ENCODE results near the gene NAT10.

NAT10 gene

DNA sequence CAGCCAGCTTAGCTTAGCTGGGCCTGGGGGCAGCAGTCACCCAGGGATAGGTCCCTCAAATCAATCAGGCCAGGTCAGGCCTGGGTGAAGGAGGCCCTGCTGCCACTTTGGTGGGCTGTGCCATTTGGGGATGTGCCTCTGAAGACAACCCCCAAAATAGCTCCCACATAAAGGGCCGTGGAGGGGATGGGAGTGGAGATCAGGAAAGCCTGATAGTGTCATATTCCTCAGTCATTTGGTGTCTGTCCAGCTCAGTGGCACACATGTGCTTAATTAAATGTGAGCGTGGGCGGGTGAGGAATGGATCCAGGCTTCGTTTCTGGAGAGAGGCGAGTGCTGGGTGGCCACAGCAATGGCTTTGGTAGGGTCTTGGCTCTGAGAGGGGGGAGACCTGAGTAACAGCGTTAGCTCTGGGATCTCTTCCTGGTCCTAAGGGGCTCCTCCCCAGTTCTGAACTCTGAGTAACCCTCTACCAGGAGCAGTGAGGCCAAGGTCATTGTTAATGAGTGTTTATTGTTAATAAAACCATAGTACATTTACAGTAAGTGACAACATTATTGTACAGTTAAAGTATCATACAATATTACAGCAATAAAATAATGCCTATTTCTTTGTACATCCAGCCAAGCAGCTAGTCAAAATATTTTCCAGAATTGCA, 45.2 kb downstream of the NAT10 start:
- DNase-seq, result no peak

DNA sequence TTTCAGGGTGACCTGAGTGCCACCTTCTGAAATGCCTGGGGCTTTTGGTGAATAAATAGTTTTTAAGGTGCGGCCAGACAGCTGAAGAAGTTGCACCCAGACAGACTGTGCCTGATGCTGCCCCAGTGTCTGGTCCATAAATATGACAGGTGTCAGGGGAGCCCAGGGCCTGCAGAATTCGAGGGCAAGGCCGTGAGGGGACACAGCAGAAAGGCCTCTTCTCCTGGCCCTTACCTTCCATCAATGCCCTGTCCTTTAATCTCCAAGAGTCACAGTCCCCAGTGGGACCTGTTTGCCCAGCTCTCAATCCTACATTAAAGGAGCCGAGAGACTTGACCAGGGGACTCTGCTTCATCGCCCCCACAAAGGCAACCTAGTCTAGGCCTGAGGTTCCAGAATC, 45.7 kb downstream of the NAT10 start:
- DNase-seq, result no peak

DNA sequence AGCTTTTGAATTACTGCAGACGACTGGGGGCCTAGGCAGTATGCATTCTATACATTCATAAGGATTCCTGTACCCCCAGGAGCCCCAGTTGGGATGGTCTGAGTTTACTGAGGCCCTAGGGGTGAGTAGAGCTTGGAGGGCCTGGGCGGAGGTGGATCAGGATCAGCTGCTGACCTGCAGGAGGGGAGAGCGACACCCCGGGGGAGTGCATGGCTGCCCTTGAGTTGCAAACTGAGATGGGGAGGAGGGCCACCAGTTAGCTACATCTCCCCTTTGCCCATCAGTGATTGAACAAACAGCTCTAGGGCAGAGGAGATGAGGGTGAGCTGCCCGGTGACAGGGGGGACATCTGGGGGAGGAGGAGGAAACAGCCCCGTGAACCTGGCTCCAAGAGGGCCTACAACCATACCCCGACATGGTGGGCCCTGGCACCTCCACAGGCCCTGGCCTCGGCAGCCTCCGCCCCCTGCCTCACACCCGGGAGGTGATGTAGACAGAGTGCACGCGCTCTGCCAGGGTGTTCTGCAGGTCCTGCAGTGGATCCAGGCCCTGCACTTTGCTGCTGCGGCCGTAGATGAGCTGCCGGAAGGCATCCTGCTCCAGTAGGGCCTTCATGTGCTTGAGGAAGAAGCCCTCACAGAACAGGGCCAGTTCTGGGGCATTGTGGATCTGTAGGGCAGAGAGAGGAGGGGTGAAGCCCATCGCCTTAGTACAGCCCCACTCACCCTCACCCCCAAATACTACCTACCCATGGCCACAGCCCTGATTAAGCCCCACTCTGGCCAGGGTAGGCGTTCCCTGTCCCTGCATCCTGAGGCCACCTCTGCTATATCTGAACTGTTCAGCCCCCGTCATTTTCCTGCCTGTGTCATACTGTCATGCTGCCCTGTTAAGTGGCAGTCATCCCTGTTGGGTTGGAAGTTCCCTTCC, 46.8 kb downstream of the NAT10 start:
- DNase-seq, result no peak

DNA sequence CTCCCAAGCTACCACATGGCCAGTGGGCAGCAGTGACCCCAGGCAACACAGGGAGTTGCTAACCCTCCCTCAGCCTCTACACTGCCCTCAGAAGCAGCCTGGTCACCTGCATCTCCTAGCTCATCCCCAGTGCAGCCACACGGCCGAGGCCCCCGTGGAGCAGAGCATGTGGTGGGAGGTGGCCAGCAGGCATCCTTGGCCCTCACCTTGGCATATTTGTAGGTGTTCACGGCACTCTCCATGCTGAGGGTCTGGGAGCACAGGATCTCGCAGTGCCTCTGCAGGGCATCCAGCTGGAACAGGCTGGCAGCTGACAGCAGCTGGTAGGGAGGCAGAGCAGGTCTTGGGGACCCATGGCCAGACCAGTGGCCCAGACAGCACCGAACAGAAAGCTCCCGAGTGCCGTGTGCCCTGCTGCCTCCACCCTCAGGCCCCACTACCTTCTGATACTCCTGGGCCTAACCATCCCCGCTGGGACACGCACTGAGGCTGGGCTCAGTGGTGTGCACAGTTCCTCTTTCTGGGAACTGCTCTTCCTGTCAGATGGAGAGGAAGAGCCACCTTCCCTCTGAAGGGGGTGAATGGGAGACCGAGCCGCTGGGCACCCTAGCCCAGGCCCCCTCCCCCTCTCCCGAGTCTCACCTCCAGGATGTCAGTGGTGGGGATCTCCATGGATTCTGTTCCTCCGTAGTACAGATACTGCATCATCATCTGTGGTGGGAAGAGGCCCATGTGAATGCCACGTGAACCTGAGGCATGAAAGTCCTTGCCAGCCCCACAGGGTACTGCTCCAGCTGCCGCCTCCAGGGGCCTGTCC, 48.8 kb downstream of the NAT10 start:
- no peak for DNase-seq

DNA sequence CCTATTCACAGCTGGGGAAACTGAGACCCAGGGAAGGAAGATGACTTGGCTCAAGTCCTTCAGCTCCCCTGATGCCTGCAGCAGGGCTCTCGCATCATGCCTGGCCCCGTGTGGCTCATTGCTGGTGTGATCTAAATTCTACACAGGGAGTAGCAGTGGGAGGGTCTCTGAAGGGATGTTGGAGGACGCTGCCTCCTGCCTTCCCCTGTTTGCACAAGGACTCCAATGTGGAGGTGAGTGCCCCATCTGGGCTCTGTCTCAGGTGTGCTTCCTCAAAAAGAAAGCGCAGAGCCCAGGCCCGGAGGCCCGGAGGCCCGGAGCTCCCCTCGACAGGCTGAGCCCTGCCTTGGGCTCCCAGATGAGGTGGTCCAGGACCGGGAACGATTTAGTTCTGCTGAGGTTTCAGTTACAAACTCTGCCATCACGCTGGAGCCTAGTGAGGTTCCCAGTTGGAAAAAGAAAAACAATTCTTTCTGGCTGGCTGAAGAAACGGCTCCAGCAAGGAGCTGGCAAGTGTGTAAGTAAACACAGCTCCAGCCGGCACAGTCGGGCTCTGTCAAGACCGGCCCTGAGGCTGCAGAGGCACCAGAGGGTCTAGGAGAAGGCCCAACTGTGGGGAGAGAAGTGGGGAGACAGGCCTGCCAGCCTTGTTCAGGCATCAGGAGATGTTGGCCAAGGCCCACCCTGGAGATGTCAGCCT, 49.8 kb downstream of the NAT10 start:
- no peak for DNase-seq

DNA sequence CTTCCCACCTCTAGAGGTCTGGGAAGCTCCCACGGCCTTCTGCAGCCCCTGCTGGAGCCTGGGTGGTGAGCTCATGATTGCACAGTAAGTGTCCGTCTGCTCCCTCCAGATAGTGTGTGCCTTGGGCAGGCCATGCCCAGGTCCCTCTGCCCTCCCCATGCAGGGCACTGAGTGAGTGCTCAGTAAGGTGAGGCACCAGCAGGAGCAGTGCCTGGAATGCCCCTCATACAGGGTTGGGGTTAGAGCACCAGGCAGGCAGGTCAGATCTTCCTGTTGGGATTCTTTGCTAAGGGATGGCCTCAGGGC, 50.3 kb downstream of the NAT10 start:
- no peak for DNase-seq

DNA sequence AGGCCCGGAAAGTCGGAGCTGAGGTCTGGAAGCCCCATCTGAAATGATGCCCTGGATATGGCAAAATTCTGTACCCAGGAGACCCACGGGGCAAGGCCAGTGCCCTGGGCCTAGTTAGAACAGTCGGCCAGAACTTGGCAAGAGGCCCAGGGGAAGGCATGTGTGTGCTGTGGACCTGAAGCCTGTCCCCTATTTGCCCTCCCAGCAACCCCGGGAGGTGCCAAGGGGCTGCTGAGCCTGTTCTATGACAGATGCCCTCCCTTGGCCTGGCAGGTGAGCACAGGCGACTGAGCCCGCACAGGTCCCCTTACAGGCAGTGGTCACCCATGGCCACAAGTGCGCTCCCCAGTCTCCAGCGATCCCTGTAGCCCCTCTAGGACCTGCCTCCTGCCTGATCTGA, 51.7 kb downstream of the NAT10 start:
- DNase-seq, result no peak

DNA sequence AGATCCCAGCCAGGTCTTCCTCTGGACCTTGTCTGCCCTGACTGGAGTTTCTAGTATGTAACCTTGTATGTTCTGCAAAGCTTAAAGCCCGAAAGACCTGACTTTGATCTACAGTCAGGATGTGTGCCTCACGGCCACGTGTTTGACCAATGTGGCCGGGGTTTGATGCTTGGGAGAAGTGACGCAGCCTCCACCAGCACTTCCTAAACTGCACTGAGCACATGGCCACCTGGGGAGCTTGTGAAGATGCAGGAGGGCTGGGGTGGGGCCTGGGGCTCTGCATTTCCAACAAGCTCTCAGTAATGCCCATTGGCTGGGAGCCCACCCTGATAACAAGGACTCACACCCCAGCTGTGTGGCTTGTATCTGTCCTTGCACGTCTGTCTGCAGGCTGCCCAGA, 53.2 kb downstream of the NAT10 start:
- DNase-seq, result no peak

DNA sequence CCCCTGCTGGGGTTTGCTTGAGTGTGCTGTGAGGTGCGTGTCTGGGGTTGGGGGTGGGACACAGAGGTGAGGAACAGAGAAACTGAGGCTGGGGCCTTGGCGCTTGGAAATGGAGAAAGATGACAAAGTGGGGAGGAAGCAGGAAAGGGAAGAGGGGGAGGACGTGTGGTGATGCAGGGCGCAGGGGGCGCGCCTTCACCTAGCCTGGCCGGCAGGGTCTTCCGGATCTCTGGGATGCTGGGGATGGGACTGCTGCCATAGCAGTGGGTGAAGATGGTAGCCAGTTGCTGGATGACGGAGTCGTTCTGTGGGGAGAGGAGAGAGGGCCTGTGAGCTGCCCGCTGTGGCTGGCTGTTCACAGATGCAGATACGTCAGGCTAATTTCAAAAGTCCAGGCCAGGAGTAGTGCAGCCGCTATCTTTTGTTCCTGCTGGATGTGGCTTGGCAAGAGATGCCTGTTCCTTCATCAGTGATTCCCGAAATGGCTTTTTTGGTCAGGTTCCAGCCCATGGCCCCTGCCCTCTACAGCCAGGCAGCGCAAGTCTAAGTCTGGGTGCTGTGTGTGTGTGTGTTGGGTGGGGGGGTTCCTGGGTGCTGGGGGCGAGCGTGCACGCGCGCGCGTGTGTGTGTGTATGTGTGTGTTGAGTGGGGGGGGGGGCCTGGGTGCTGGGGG, 54.8 kb downstream of the NAT10 start:
- no peak for DNase-seq

DNA sequence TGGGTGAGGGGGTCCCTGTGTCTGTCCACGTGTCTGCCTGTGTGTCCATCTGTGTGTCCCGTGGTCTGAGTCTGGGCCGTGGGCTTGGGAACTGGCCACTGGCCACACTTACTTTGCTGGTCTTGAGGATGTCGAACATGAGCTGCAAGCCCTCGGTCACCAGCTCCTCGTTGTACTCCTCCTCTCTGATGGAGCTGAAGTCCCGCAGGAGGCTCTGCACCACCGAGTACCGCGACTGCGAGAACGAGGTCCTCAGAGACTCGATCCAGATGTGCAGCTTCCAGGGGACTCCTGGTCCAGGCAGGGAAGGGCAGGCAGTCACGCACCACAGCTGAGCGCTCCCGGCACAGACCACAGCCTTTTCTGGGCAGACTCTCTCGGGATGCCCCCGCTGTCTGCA, 55.4 kb downstream of the NAT10 start:
- no peak for DNase-seq

DNA sequence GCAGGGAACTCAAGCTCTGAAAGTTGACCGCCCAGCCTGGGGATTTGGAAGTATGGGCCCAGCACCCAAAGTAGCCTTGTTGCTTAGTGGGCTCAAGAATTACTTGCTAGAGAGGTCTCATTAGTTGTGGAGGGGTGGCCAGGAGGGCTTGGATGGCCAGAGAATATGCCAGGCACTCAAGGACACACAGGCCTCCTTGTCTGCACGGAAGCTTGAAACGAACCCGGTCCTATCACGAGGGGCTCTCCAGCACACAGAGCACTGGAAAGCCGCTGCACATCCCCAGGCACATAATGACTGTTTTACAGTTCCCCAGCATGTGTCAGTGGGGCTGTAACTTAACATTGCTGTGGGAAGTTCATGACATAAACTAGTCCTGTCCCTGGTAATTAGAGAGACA, 55.9 kb downstream of the NAT10 start:
- DNase-seq, result no peak

DNA sequence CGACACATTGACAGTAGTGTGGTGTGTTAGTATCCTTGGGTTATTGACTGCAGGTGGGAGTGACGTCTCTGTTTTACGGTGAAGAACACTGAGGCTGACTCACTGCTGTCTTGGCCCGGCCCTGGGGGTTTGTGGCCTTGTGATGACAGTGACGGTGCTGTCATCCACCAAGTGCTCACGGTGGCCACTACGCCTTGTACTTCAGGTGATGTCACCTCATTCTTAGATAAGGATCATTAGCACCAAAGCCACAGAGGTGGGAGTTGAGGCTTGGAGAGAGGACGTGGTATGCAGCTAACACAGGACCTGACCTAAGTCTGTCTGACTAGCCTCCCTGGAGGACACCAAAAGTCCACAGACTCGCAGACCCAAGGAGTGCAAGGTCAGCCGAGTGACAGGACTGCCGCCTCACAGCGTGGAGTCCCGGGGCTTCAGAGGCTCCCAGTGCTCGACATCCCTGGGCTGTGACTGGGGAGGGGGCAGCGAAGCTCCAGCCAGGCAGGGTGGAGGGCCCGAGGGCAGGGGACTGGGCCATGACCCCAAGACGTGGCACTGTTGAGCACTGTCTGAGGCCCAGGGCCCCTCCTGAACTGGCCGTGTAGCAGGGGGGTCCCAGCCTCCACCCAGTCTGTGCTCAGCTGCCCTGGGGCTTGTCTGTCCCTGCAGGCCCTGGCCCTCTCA, 56.5 kb downstream of the NAT10 start:
- DNase-seq, result peak; percentile 80

DNA sequence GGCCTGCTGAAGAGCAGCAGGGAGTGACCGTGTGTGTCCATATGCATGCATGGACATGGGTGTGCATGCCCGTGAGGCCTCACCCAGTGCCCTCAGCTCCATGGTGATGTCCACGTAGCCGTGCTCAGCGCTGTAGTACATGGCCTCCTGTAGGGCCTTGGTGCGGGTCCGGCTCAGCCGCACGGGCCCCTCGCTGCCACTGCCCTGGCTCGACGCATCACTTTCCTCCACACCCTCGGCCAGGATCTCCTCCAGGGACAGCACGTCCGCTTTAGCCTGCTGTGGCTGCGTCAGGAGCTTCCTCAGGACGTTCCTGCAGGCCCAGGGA, 57.0 kb downstream of the NAT10 start:
- DNase-seq, result no peak

DNA sequence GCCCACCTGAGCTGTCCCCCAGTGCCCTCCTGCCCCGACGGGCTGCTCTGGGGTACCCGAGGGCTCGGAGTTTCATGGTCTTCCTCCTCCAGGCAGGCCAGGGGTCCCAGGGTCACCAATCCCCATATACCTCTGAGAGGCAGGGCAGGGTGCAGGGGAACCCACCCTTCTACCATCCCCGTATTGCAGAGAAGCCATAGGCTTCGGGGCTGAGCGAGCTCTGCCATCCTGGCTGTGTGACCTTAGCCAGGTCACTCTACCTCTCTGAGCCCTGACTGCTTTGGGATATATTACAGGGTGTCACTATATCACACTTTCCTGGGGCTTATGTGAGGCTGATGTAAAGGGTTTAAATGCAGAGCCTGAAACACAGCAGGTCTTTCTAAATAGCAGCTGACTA, 57.4 kb downstream of the NAT10 start:
- DNase-seq, result no peak

DNA sequence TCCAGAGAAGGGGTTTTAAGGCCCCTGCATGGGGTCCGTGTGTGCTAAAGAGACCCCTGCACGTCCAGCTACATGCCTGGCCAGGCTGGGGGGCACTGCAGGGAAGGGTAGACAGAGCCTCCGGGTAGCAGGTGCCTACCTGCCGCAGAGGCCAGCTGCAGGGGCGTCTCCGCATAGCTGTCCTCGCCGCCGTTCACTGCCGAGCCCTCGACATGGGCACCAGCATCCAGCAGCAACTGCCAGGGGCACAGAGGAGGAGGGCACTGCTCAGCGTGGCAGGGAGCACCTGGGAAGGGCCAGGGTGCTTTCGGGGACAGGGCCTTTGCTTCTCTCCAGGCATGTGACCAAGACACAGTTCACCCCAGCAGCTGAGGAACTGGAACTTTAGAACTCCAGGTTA, 59.7 kb downstream of the NAT10 start:
- DNase-seq, result no peak

DNA sequence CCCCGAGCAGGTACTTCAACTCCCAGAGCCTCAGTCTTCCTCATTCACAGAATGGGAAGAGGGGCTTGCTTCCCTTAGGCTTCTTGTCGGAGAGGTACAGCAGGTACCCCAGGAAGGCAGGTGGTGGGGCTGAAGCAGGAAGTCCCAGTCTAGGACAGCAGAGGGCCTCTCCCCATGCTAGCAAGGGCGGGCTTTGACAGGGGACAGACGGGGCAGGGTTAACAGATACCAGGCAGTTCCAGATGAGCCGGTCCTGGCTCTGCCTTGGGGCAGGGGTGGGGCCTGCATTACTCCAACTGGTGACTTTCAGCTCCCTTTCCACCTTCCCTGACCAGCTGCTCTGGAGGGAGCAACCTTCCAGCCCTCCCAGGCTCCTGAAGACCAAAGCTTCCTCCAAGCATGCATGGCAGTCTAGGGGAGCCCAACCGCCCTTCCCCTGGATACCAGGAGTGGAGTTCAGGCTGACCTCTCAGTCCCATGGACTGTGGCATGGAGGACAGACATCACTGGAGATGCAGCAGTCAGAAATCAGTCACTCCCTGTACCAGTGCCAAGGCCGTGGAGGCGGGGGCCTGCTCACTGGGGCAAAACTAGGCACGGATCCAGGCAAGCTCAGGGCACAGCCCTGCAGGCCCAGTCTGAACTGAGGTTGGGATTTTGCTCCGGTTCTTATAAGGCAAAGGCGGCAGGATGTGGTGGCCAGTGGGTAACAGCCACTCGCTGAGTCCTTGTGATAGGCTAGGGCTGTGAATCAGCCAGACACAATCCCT, 60.5 kb downstream of the NAT10 start:
- no peak for DNase-seq

DNA sequence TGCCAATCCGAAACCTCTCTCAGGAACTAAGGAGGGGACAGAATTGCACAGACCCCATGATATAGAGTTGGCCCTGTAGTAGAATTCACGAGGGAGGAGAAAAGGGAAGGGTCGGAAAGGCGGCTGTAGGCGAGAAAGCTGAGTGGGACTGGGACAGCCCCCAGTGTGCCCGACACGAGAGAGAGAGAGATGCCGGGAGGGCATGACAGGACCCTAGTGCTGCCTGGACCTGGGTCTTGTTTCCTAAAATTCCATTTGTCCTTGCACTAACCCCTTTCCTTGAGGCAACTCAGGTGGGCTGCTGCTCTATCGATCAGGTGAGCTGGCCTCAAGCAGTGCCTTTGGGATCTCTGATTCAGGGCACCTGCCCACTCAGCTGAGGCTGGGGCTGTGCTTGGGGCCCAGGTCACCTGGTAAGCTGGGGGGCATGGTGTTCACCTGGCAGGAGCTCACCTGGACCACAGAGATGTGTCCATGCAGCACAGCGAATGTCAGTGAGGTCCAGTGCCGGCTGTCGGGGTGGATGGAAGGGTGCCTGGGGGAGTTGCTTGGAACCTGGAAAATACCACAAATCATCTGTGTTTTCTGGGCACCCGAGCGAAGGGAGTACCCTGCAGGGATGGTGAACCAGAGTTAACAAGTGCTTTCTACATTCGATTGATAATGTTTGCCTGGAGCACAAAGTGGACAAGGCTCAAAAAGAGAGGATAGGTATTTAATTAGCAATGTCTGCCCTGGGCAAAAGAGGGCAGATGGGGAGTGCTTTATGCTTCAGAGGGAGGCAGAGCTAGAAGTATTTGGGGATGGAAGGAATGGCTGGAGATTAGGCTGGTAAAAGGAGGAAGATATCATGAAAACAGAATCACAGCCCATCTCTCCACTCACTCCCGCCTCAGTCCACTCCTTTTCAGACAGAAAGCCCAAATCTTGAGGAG, 61.6 kb downstream of the NAT10 start:
- DNase-seq, result no peak

DNA sequence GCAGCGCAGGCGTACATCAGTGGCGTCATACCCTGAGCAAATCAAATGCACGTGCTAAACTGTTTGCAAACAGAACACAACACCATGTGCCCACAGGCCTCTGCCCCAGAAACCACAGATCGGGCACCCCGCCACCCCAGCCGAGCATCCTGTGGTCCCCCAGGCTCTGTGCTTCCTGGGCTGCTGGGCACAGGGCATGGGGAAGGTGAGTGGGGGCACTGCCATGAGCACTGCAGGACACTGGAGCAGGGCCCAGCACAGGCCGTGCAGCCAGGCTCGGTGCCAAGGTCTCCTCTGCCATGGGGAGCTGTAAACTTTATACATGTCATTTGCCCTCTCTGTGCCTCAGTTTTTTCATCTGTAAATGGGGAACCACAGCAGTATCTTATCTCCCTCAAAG, 62.5 kb downstream of the NAT10 start:
- no peak for DNase-seq

DNA sequence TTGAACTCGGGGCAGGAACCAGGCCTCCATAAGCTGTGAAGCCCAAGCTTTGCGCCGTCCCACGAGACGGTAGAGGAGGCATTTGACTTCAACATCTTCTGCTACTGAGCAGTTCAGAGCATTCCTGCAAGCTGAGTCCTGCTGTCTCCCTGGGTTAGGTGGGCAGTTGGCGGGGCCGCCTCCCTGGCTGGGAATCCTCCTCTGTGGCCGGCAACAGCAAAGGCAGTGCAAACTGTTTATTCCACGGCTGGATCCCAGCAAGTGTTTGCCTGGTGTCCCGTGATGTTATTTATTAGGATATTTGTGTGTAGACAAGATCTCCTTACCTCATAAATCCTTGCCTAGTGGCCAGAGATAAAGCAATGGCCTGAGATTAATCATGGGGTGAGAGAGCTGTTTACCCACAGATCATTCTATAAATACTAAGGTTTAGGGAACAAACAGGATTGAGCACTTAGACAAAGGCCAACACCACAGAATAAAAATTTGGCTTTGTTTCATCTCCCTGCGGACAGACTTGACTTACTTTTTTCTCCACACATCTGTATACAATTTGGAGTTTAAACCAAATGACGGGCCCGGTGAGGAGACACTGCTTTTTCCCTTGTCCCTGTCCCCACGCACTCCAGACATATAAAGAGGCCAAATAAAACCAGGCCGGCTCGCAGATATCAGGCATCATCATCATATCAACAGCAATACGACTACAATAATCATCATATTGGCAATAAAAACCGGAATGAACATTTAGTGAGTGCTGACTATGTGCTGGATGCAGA, 63.4 kb downstream of the NAT10 start:
- DNase-seq, result no peak

Measured in activated CD8-positive, alpha-beta memory T cell treated with anti-CD3 and anti-CD28 coated beads, Interleukin-2, amount 50 U/mL, for 48 hours (primary cell).